IMR-90 (cell line): ENCODE data around the gene RXFP4. TPM values are rescaled to one million over a fixed set of nuclear protein-coding genes. Genes with fewer than 3 reads are reported as not detected.

Source experiments
- ATAC-seq: fragments of 200-7000 bp; cut with Tn5 transposase; 2 replicates; pipeline ENCODE4 v1.9.1; 2020; ENCODE audit warnings: low read depth, mild to moderate bottlenecking, moderate library complexity
- BruUV-seq: library from RNA; stranded (reverse); fragments of 400-500 nt; replicated peaks from 2 replicates; lab custom pipeline; 2021; lab: Mats Ljungman, UMichigan
- CTCF ChIA-PET: fragments of 300-600 bp; formaldehyde crosslinking; extraction: SDS; loops from one replicate; lab custom pipeline; 2021; ENCODE audit warnings: antibody characterized with exemption; lab: Yijun Ruan, JAX
- POLR2A ChIA-PET: fragments of 300-600 bp; sonication (Branson Sonifier 250); formaldehyde crosslinking; loops from one replicate; lab custom pipeline; 2022; ENCODE audit warnings: antibody characterized with exemption; ENCODE audit not compliant: unreplicated experiment; lab: Charles Lee
- DNase-seq: peaks from one replicate; pipeline ENCODE4 v3.0.0; 2013
- H2AFZ ChIP-seq: replicated peaks from 2 replicates; pipeline ENCODE3; 2013; ENCODE audit warnings: low read length, mild to moderate bottlenecking; ENCODE audit not compliant: poor library complexity
- H2AK5ac ChIP-seq: 2 replicates; pipeline ENCODE4 v1.6.1; 2013; ENCODE audit warnings: low read depth, low read length, inconsistent platforms
- H2AK9ac ChIP-seq: replicated peaks from 2 replicates; pipeline ENCODE3; 2013; ENCODE audit warnings: mild to moderate bottlenecking, low read depth, low read length, moderate library complexity; ENCODE audit not compliant: poor library complexity
- H2BK120ac ChIP-seq: 2 replicates; pipeline ENCODE4 v1.6.1; 2013; ENCODE audit warnings: low read depth, low read length, inconsistent platforms
- H2BK15ac ChIP-seq: 3 replicates; pipeline ENCODE4 v1.6.1; 2013; ENCODE audit warnings: low read depth, low read length, inconsistent platforms
- H2BK20ac ChIP-seq: 2 replicates; pipeline ENCODE4 v1.6.1; 2013; ENCODE audit warnings: low read depth, mild to moderate bottlenecking, inconsistent platforms, low read length, moderate library complexity
- H2BK5ac ChIP-seq: 2 replicates; pipeline ENCODE4 v1.6.1; 2013; ENCODE audit warnings: mild to moderate bottlenecking, low read depth, low read length, inconsistent platforms; ENCODE audit not compliant: poor library complexity, severe bottlenecking
- H3K14ac ChIP-seq: replicated peaks from 2 replicates; pipeline ENCODE4 v1.6.1; 2013; ENCODE audit warnings: low read depth, low read length, inconsistent platforms
- H3K18ac ChIP-seq: 2 replicates; pipeline ENCODE4 v1.6.1; 2013; ENCODE audit warnings: low read depth, low read length, control low read depth
- H3K23ac ChIP-seq: 2 replicates; pipeline ENCODE4 v1.6.1; 2013; ENCODE audit warnings: low read depth, low read length, inconsistent platforms
- H3K27ac ChIP-seq: 2 replicates; pipeline ENCODE4 v1.5.1; 2013; ENCODE audit warnings: mild to moderate bottlenecking, control low read depth, low read length; ENCODE audit not compliant: insufficient read depth
- H3K27me3 ChIP-seq: 2 replicates; pipeline ENCODE4 v1.6.1; 2013; ENCODE audit warnings: low read length; ENCODE audit not compliant: control insufficient read depth, insufficient read depth
- H3K36me3 ChIP-seq: 2 replicates; pipeline ENCODE4 v1.6.1; 2013; ENCODE audit warnings: low read length, mixed read lengths; ENCODE audit not compliant: control insufficient read depth, insufficient read depth
- H3K4ac ChIP-seq: 2 replicates; pipeline ENCODE4 v1.6.1; 2013; ENCODE audit warnings: low read depth, low read length, inconsistent platforms
- H3K4me1 ChIP-seq: 2 replicates; pipeline ENCODE4 v1.6.1; 2013; ENCODE audit warnings: low read length, mixed read lengths; ENCODE audit not compliant: control insufficient read depth, insufficient read depth
- H3K4me2 ChIP-seq: 2 replicates; pipeline ENCODE4 v1.6.1; 2013; ENCODE audit warnings: low read depth, mild to moderate bottlenecking, control low read depth, low read length, moderate library complexity
- H3K4me3 ChIP-seq: 2 replicates; pipeline ENCODE4 v1.5.1; 2013; ENCODE audit warnings: low read depth, mild to moderate bottlenecking, control low read depth, low read length, moderate library complexity; ENCODE audit not compliant: insufficient read depth
- H3K56ac ChIP-seq: 2 replicates; pipeline ENCODE4 v1.6.1; 2013; ENCODE audit warnings: low read length, inconsistent platforms; ENCODE audit not compliant: insufficient read depth; ENCODE audit errors: extremely low read depth
- H3K79me1 ChIP-seq, 2 experiments: 2 replicates each; pipeline ENCODE4 v1.6.1; 2013; ENCODE audit warnings: low read length in 2 of 2, inconsistent platforms in 1 of 2, low read depth in 1 of 2
- H3K9ac ChIP-seq: 2 replicates; pipeline ENCODE4 v1.6.1; 2013; ENCODE audit warnings: low read depth, low read length, control low read depth
- H3K9me1 ChIP-seq: 2 replicates; pipeline ENCODE4 v1.6.1; 2013; ENCODE audit warnings: low read length, inconsistent platforms; ENCODE audit not compliant: insufficient read depth
- H3K9me3 ChIP-seq: 2 replicates; pipeline ENCODE4 v1.6.1; 2013; ENCODE audit warnings: low read length; ENCODE audit not compliant: control insufficient read depth, insufficient read depth
- H4K20me1 ChIP-seq: 2 replicates; pipeline ENCODE4 v1.6.1; 2013; ENCODE audit warnings: low read length, inconsistent platforms; ENCODE audit not compliant: insufficient read depth
- H4K5ac ChIP-seq: 2 replicates; pipeline ENCODE4 v1.6.1; 2013; ENCODE audit warnings: mild to moderate bottlenecking, low read depth, low read length, control low read depth
- H4K8ac ChIP-seq, 2 experiments: 2 replicates each; pipeline ENCODE4 v1.6.1; 2013; ENCODE audit warnings: low read depth in 2 of 2, low read length in 2 of 2, control low read depth in 1 of 2, inconsistent platforms in 1 of 2
- H4K91ac ChIP-seq: 2 replicates; pipeline ENCODE4 v1.6.1; 2013; ENCODE audit warnings: low read depth, low read length, inconsistent platforms; ENCODE audit not compliant: insufficient read depth
- BHLHE40 ChIP-seq: fragments of 150-350 bp; IDR thresholded peaks from 2 replicates; pipeline ENCODE4 v1.6.1; 2016; ENCODE audit warnings: mild to moderate bottlenecking, low read depth, low read length
- CEBPB ChIP-seq: IDR thresholded peaks from 2 replicates; pipeline ENCODE4 v1.6.1; 2012; ENCODE audit warnings: low read depth, low read length, improper control_type of control experiment
- CTCF ChIP-seq: conservative IDR thresholded peaks from 2 replicates; pipeline ENCODE4 v1.5.1; 2012; ENCODE audit warnings: mild to moderate bottlenecking, low read depth, low read length, improper control_type of control experiment
- ELK1 ChIP-seq: fragments of 150-350 bp; IDR thresholded peaks from 2 replicates; pipeline ENCODE4 v1.6.1; 2016; ENCODE audit warnings: low read depth, mild to moderate bottlenecking, low read length, moderate library complexity, borderline replicate concordance
- FOS ChIP-seq: fragments of 150-350 bp; IDR thresholded peaks from 2 replicates; pipeline ENCODE4 v1.6.1; 2016; ENCODE audit warnings: low read depth, low read length
- MAZ ChIP-seq: IDR thresholded peaks from 2 replicates; pipeline ENCODE4 v1.6.1; 2012; ENCODE audit warnings: low read depth, mild to moderate bottlenecking, low read length, improper control_type of control experiment, moderate library complexity, borderline replicate concordance
- NFE2L2 ChIP-seq: fragments of 150-350 bp; IDR thresholded peaks from 2 replicates; pipeline ENCODE4 v1.6.1; 2016; ENCODE audit warnings: low read depth, mild to moderate bottlenecking, low read length
- POLR2A ChIP-seq: IDR thresholded peaks from 2 replicates; pipeline ENCODE4 v1.6.1; 2012; ENCODE audit warnings: mild to moderate bottlenecking, low read depth, low read length
- RCOR1 ChIP-seq: IDR thresholded peaks from 2 replicates; pipeline ENCODE4 v1.6.1; 2012; ENCODE audit warnings: mild to moderate bottlenecking, low read length, improper control_type of control experiment; ENCODE audit not compliant: insufficient replicate concordance
- RFX5 ChIP-seq: IDR thresholded peaks from 2 replicates; pipeline ENCODE4 v1.8.0; 2012; ENCODE audit warnings: low read depth, mild to moderate bottlenecking, low read length, moderate library complexity
- SMC3 ChIP-seq: fragments of 150-350 bp; IDR thresholded peaks from 2 replicates; pipeline ENCODE4 v1.6.1; 2016; ENCODE audit warnings: low read depth, mild to moderate bottlenecking, antibody characterized with exemption, low read length, moderate library complexity
- WGBS, 2 experiments: methylation state at CpG; one replicate each; pipeline versions ENCODE4 v1.1.5 to v1.1.7; 2013; ENCODE audit warnings: missing lambda C conversion rate in 2 of 2; ENCODE audit not compliant: insufficient read length in 1 of 2; ENCODE audit errors: extremely low coverage in 2 of 2; 5-methylcytosine and 5-hydroxymethylcytosine counted together
- dilution Hi-C: fragments of 300-500 bp; cut with HindIII; formaldehyde crosslinking; loops from one replicate; pipeline ENCODE4 v1.14.3; 2018; ENCODE audit warnings: low sequenced_read_pairs; ENCODE audit not compliant: unreplicated experiment
- in situ Hi-C: fragments of 300-500 bp; cut with MboI; formaldehyde crosslinking; loops from 3 replicates; pipeline ENCODE4 v1.14.3; 2019; ENCODE audit warnings: low sequenced_read_pairs, inconsistent platforms, mixed read lengths
- intact Hi-C: fragments of 100-400 bp; cut with micrococcal nuclease; formaldehyde crosslinking; loops from 2 replicates; pipeline ENCODE4 v1.10.0; 2022
- polyA plus RNA-seq, 3 experiments: library from polyadenylated mRNA; depleted of rRNA; stranded (reverse); fragments of >200 nt; gene quantifications; 2 replicates each; pipeline ENCODE4 v1.2.3, GENCODE V29; 2012; ENCODE audit warnings: low replicate concordance in 1 of 3
- total RNA-seq: library from RNA; depleted of rRNA; stranded (reverse); fragments of >200 nt; gene quantifications from 2 replicates; pipeline ENCODE4 v1.2.3, GENCODE V29; 2012
- TF ChIP-seq, protein P1 (sequence below): fragments of 150-350 bp; IDR thresholded peaks from 2 replicates; pipeline ENCODE4 v1.6.1; 2017; ENCODE audit warnings: mild to moderate bottlenecking, antibody characterized with exemption, low read length, low read depth

The RXFP4 gene
- total and polyA plus RNA-seq, 2 of the 4 experiments (the other 2 are of a cell fraction), result not detected

GRCh38 chr1:155960081-155960745 is 18.8 kb downstream of the RXFP4 start (continued):
- no peak for TF ChIP-seq NFE2L2

DNA sequence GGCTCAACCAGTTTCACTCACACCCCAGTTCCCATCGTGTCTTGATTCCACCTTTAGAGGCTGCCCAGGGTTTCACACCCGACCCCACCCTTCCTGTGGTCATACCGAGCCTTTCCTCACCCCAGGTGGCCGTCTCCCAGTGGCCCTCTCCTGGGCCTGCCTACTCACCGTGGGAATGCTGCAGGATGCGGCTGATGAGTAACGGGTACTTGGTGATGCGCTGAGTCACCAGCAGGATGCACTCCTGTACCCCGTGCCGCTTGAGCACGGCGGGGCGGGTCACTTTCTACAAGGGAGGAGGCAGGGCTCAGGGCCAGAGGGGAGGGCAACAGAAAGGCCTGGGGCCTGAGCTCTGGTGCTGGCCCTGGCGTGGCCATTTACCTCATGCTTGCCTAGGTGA is 20.5 kb downstream of the RXFP4 start:
- CTCF ChIA-PET, result interaction anchor here (0.5 to 1.3 kb wide), 3 partner anchors 12 to 28 kb away, joined by 3 to 4 read pairs (median 4); no protein-coding TSS in a partner anchor
- Histone ChIP-seq H3K9me3 (no peaks in the 10 kb centered on the region), H3K56ac (no peak overlapping the region), H4K8ac (peak overlapping the region in 1 of 2 experiments; percentile 59; a peak in 1 of 4 replicates), H3K18ac (no peak overlapping the region), H2AK9ac (peak overlapping the region; percentile 80), H4K20me1 (peaks cover 68% of the 10 kb centered on the region), H3K79me1 (peaks cover 22 to 82% of the 10 kb centered on the region in 2 experiments), H2AFZ (peak overlapping the region; percentile 34), H3K27me3 (no peaks in the 10 kb centered on the region), H3K23ac (no peak overlapping the region), H3K27ac (peak overlapping the region; percentile 20), H3K14ac (peak overlapping the region; percentile 1; the same call in 1 of the 2 replicates), H3K4me1 (peaks cover 14% of the 10 kb centered on the region), H2BK20ac (no peak overlapping the region), H2AK5ac (peak overlapping the region; percentile 91), H2BK15ac (peak overlapping the region; percentile 14; the same call in 1 of the 3 replicates), H4K91ac (peak overlapping the region; percentile 54; the same call in 1 of the 2 replicates), H2BK5ac (peak overlapping the region; percentile 35), H3K4me3 (no peak overlapping the region), H3K9ac (no peak overlapping the region), H2BK120ac (peak overlapping the region; percentile 6; the same call in 1 of the 2 replicates), H3K9me1 (peaks cover 12% of the 10 kb centered on the region; the same call in 1 of the 2 replicates), H3K4ac (peak overlapping the region; percentile 55), H3K4me2 (no peak overlapping the region), H3K36me3 (peaks cover 80% of the 10 kb centered on the region), H4K5ac (no peak overlapping the region)
- intact Hi-C loops (loop anchor here (1.0 kb wide), 1 partner anchor 27 kb away; no protein-coding TSS in a partner anchor), in situ Hi-C loops (no loop called here), dilution Hi-C loops (no loop called here)
- POLR2A ChIA-PET, result no interaction called here
- 14% methylated on average over 10 of the region's 14 CpGs; no CpG with 5 or more reads in 1 of the 2 experiments for WGBS, 2 experiments
- DNase-seq (peak; percentile 97), ATAC-seq (peak; percentile 91)
- no TSS peak for BruUV-seq
- TF ChIP-seq CTCF (peak; percentile 58), FOS (peak; percentile 84), RFX5 (no peak), ELK1 (no peak), NFE2L2 (peak; percentile 66), MAZ (peak; percentile 73; the same call in 1 of the 2 replicates), POLR2A (no peak), RCOR1 (peak; percentile 66), SMC3 (peak; percentile 63), CEBPB (no peak), BHLHE40 (peak; percentile 84)
- TF ChIP-seq, protein P1, sequence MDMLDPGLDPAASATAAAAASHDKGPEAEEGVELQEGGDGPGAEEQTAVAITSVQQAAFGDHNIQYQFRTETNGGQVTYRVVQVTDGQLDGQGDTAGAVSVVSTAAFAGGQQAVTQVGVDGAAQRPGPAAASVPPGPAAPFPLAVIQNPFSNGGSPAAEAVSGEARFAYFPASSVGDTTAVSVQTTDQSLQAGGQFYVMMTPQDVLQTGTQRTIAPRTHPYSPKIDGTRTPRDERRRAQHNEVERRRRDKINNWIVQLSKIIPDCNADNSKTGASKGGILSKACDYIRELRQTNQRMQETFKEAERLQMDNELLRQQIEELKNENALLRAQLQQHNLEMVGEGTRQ, result peak; percentile 67
